Measurements from ENCODE around the gene CTNNA2.

Gene CTNNA2

DNA sequence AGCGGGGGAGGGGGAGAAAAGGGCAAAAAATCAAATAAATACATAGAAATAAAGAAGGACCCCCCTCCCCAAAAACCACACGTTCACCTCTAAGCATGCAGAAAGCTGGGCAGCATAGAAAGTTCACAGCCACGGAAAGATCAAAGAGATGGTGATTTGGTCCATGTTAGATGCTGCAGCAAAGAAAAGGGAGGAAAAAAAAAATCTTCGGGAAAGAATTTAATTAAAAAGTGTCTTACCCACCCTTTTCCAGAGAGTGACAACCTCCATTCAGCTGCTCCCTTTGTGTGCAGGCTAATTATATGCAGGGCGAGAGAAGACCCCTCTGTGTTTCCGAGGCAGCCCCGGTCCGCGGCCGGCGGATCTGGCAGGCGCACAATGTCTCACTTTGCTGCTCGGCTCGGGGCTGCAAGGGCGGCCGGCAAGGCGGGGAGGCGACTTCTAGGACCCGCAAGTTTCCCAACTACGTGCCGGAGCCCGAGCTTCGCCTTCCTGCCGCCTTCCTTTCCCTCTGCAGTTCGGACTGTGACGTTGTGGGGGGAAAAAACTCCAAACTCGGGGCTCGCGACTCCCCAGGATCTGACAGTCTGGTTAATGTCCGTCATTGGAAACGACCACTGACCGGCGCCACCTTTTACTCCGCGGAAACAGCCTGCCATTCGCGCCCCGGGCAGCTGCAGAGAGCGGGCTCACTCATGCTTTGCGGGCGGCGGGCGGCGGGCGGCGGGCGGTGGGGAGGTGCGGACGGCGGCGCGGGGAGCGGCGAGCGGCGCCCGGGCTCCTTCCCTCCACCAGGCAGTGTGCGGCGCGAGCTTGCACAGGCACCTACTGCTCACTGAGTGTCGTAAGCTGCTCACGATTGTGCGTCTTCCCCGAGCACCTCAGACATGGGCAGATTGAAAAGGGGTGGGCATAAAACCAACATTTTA, 791.3 kb downstream of the CTNNA2 start, which contains the start of gene LRRTM1:
Gene LRRTM1, minus strand, starts transcription at position 844 of the 929 bp plus-strand sequence. CDS start 933 bp downstream, outside the sequence.
- H3K36me3 ChIP-seq (replicated peaks; ENCODE audit: low read depth, low read length): no peaks in the 10 kb centered on the region
- no peak within 1 kb of the TSS for H3K27ac ChIP-seq (ENCODE audit: low read length)
- no peaks in the 10 kb centered on the region for H3K79me2 ChIP-seq (ENCODE audit: low read length)
- no peak within 1 kb of the TSS for H2AFZ ChIP-seq (ENCODE audit: low read depth, low read length)
- H3K9me3 ChIP-seq (ENCODE audit: insufficient read depth, low read length): no peaks in the 10 kb centered on the region
- no peak within 1 kb of the TSS for H3K4me2 ChIP-seq (ENCODE audit: low read length)
- H3K9ac ChIP-seq (ENCODE audit: low read length): no peak within 1 kb of the TSS
- H3K27me3 ChIP-seq (ENCODE audit: low read depth, low read length): no peaks in the 10 kb centered on the region
- no peaks in the 10 kb centered on the region for H4K20me1 ChIP-seq (ENCODE audit: insufficient read depth, low read length)
- H3K4me1 ChIP-seq (ENCODE audit: low read length): no peaks in the 10 kb centered on the region
- TF ChIP-seq EZH2phosphoT487 (IDR thresholded peaks at IDR 0.05; ENCODE audit: low read depth): no peak
- TF ChIP-seq, protein P1, sequence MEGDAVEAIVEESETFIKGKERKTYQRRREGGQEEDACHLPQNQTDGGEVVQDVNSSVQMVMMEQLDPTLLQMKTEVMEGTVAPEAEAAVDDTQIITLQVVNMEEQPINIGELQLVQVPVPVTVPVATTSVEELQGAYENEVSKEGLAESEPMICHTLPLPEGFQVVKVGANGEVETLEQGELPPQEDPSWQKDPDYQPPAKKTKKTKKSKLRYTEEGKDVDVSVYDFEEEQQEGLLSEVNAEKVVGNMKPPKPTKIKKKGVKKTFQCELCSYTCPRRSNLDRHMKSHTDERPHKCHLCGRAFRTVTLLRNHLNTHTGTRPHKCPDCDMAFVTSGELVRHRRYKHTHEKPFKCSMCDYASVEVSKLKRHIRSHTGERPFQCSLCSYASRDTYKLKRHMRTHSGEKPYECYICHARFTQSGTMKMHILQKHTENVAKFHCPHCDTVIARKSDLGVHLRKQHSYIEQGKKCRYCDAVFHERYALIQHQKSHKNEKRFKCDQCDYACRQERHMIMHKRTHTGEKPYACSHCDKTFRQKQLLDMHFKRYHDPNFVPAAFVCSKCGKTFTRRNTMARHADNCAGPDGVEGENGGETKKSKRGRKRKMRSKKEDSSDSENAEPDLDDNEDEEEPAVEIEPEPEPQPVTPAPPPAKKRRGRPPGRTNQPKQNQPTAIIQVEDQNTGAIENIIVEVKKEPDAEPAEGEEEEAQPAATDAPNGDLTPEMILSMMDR (IDR thresholded peaks at IDR 0.05; ENCODE audit: low read depth, low read length): no peak
- H3K4me3 ChIP-seq (ENCODE audit: low read length): no peak within 1 kb of the TSS

DNA sequence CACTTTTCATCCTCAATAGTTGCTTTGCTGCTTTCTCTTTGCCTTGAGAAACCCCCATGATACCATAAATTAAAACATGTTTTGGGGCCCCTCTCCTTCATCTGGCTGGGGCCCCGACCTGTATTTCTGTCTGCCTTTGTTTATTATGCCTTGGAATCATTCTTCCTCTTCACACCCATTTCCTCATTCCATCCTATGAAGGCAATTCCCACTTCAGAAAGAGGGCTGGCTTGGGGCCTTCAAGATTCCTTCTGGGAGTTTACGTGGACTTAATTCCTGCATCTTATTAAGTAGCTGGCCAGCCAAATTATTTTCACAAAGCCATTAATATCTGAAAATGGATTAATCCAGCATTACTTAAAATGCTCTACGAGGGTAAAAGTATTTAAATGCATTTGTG, 798.5 kb downstream of the CTNNA2 start:
- Histone ChIP-seq H3K9me3 (ENCODE audit: insufficient read depth, low read length) (no peaks in the 10 kb centered on the region), H3K4me3 (ENCODE audit: low read length) (no peak overlapping the region), H3K4me2 (ENCODE audit: low read length) (no peak overlapping the region), H3K36me3 (replicated peaks; ENCODE audit: low read depth, low read length) (no peaks in the 10 kb centered on the region), H3K79me2 (ENCODE audit: low read length) (no peaks in the 10 kb centered on the region), H4K20me1 (ENCODE audit: insufficient read depth, low read length) (no peaks in the 10 kb centered on the region), H3K9ac (ENCODE audit: low read length) (no peak overlapping the region), H3K4me1 (ENCODE audit: low read length) (no peaks in the 10 kb centered on the region), H3K27ac (ENCODE audit: low read length) (no peak overlapping the region), H3K27me3 (ENCODE audit: low read depth, low read length) (no peaks in the 10 kb centered on the region), H2AFZ (ENCODE audit: low read depth, low read length) (no peak overlapping the region)
- TF ChIP-seq, protein P1 (IDR thresholded peaks at IDR 0.05; ENCODE audit: low read depth, low read length): no peak
- no peak for TF ChIP-seq EZH2phosphoT487 (IDR thresholded peaks at IDR 0.05; ENCODE audit: low read depth)

DNA sequence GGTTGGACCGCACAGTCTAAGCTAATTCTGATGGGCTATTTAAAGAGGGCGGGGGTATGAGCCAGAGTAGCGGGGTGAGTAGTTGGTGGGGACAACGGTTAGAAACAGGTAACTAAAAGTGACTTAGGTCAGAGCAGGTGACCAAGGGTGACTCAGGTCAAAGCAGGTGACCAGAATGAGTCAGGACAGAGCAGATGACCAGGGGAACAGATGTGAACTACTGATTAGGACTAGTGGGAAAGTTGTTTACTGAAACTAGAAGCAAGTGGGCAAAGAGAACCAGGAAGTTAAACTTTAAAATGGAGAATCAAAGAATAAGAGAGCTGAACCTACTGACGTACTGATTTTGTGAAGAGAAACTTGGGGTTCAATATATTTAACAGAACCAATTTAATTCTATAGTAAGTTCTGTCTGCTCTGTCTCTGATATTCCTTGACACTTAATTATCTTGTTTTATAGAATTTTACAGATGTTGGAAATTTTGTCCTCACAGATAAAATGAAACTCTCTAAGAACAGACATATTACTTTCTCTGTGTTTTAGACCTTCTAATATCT, 799.5 kb downstream of the CTNNA2 start:
- no peaks in the 10 kb centered on the region for H3K79me2 ChIP-seq (ENCODE audit: low read length)
- no peak overlapping the region for H3K4me2 ChIP-seq (ENCODE audit: low read length)
- no peaks in the 10 kb centered on the region for H4K20me1 ChIP-seq (ENCODE audit: insufficient read depth, low read length)
- no peak overlapping the region for H3K4me3 ChIP-seq (ENCODE audit: low read length)
- no peak overlapping the region for H3K27ac ChIP-seq (ENCODE audit: low read length)
- H3K4me1 ChIP-seq (ENCODE audit: low read length): no peaks in the 10 kb centered on the region
- H3K36me3 ChIP-seq (replicated peaks; ENCODE audit: low read depth, low read length): no peaks in the 10 kb centered on the region
- no peak overlapping the region for H3K9ac ChIP-seq (ENCODE audit: low read length)
- H2AFZ ChIP-seq (ENCODE audit: low read depth, low read length): no peak overlapping the region
- H3K27me3 ChIP-seq (ENCODE audit: low read depth, low read length): no peaks in the 10 kb centered on the region
- H3K9me3 ChIP-seq (ENCODE audit: insufficient read depth, low read length): no peaks in the 10 kb centered on the region
- TF ChIP-seq, protein P1 (IDR thresholded peaks at IDR 0.05; ENCODE audit: low read depth, low read length): no peak
- TF ChIP-seq EZH2phosphoT487 (IDR thresholded peaks at IDR 0.05; ENCODE audit: low read depth): no peak

DNA sequence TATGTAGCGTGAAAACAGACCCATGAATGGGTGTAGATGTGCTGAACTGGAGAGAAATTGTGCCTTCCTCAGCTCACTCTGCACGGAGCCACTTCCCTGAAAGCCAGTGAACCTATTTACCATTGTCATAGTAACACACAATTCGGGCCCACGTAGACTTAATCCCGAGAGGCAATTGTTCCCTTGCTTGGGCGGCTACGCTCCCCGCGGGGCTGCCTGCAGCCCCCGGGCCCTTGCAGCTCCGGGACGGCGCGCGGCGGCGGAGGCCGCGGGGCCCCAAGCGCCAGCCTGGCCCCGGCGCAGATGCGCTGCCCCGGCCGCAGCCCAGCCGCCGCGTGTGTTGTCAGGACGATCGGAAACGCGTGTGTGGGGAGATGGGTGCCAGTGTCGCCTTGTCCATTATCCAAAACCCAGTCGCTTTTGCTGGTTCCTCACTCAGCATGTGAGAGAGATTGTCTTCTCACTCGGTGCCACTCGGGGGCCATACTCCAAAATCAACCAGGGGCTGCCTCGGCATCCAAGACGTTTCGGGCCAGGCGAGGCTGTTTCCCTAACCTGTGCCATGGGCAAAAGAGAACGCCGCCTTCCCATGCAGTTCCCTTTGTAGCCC, 809.6 kb downstream of the CTNNA2 start:
- no peaks in the 10 kb centered on the region for H3K79me2 ChIP-seq (ENCODE audit: low read length)
- H3K9ac ChIP-seq (ENCODE audit: low read length): no peak overlapping the region
- no peaks in the 10 kb centered on the region for H3K9me3 ChIP-seq (ENCODE audit: insufficient read depth, low read length)
- H3K4me3 ChIP-seq (ENCODE audit: low read length): no peak overlapping the region
- H3K27ac ChIP-seq (ENCODE audit: low read length): no peak overlapping the region
- TF ChIP-seq, protein P1 (IDR thresholded peaks at IDR 0.05; ENCODE audit: low read depth, low read length): no peak
- no peak for TF ChIP-seq EZH2phosphoT487 (IDR thresholded peaks at IDR 0.05; ENCODE audit: low read depth)
- H3K27me3 ChIP-seq (ENCODE audit: low read depth, low read length): peaks cover 7% of the 10 kb centered on the region
- H3K4me1 ChIP-seq (ENCODE audit: low read length): no peaks in the 10 kb centered on the region
- no peak overlapping the region for H3K4me2 ChIP-seq (ENCODE audit: low read length)
- H3K36me3 ChIP-seq (replicated peaks; ENCODE audit: low read depth, low read length): no peaks in the 10 kb centered on the region
- H4K20me1 ChIP-seq (ENCODE audit: insufficient read depth, low read length): no peaks in the 10 kb centered on the region
- H2AFZ ChIP-seq (ENCODE audit: low read depth, low read length): no peak overlapping the region

All from OCI-LY3 (cell line).